CD14-positive monocyte (primary cell): Measurements from ENCODE around the gene CIP2A. TPM values are rescaled to one million over a fixed set of nuclear protein-coding genes. Genes with fewer than 3 reads are reported as not detected.

Experiments used
- DNase-seq, 3 donors: peaks; one replicate each; pipeline ENCODE4 v3.0.0-alpha.2; 2011 to 2022
- H2AFZ ChIP-seq: 2 replicates; pipeline ENCODE4 v1.6.0; 2012; ENCODE audit warnings: mild to moderate bottlenecking, low read depth, low read length, inconsistent platforms; ENCODE audit not compliant: insufficient read depth, poor library complexity, severe bottlenecking
- H3K27ac ChIP-seq, 2 donors: 1 replicate in 1 of 2; 2 replicates in 1 of 2; pipeline ENCODE4 v1.5.1; 2012 to 2013; ENCODE audit warnings: low read length in 2 of 2, control low read depth in 1 of 2, inconsistent platforms in 1 of 2, low read depth in 1 of 2, mild to moderate bottlenecking in 1 of 2
- H3K27me3 ChIP-seq, 2 donors: one replicate each; pipeline versions ENCODE4 v1.6.0 to v1.6.1; 2011 to 2013; ENCODE audit warnings: low read length in 2 of 2; ENCODE audit not compliant: control insufficient read depth in 2 of 2, insufficient read depth in 2 of 2
- H3K36me3 ChIP-seq, 2 donors: replicated peaks in 1 of 2; 1 replicate in 1 of 2; 2 replicates in 1 of 2; pipeline versions ENCODE4 v1.5.1 to v1.6.1; 2012 to 2013; ENCODE audit warnings: low read length in 2 of 2, control low read depth in 1 of 2, inconsistent platforms in 1 of 2, mild to moderate bottlenecking in 1 of 2; ENCODE audit not compliant: insufficient read depth in 2 of 2, control insufficient read depth in 1 of 2
- H3K4me1 ChIP-seq, 2 donors: 1 replicate in 1 of 2; 2 replicates in 1 of 2; pipeline versions ENCODE4 v1.5.1 to v1.6.1; 2012 to 2013; ENCODE audit warnings: low read length in 2 of 2, control low read depth in 1 of 2, inconsistent platforms in 1 of 2, mild to moderate bottlenecking in 1 of 2, moderate library complexity in 1 of 2; ENCODE audit not compliant: insufficient read depth in 2 of 2, control insufficient read depth in 1 of 2
- H3K4me2 ChIP-seq: replicated peaks from 2 replicates; pipeline ENCODE3; 2012; ENCODE audit warnings: low read length, moderate library complexity, mild to moderate bottlenecking; ENCODE audit not compliant: poor library complexity, severe bottlenecking; ENCODE audit errors: extremely low read depth
- H3K4me3 ChIP-seq, 3 experiments: fragments of 200-600 bp in 1 of 3; sonication (generic) in 1 of 3; replicated peaks in 1 of 3; 1 replicate in 2 of 3; 2 replicates in 1 of 3; pipeline ENCODE4 v1.5.1; 2011 to 2013; ENCODE audit warnings: low read length in 3 of 3, mild to moderate bottlenecking in 3 of 3, control low read depth in 2 of 3, low read depth in 2 of 3, inconsistent platforms in 1 of 3, moderate library complexity in 1 of 3
- H3K79me2 ChIP-seq: 2 replicates; pipeline ENCODE4 v1.6.0; 2012; ENCODE audit warnings: mild to moderate bottlenecking, control low read depth, inconsistent platforms, low read length, moderate library complexity; ENCODE audit not compliant: insufficient read depth
- H3K9ac ChIP-seq: 2 replicates; pipeline ENCODE4 v1.6.0; 2017; ENCODE audit warnings: low read length, mild to moderate bottlenecking; ENCODE audit not compliant: insufficient read depth, poor library complexity, severe bottlenecking
- H3K9me3 ChIP-seq, 2 donors: replicated peaks in 1 of 2; 1 replicate in 1 of 2; 2 replicates in 1 of 2; pipeline versions ENCODE4 v1.5.1 to v1.6.1; 2012 to 2013; ENCODE audit warnings: low read length in 2 of 2, control low read depth in 1 of 2; ENCODE audit not compliant: control insufficient read depth in 1 of 2, insufficient read depth in 1 of 2
- H4K20me1 ChIP-seq: 2 replicates; pipeline ENCODE4 v1.6.0; 2012; ENCODE audit warnings: mild to moderate bottlenecking, low read length, control low read depth, moderate library complexity; ENCODE audit not compliant: insufficient read depth
- H3K27ac Mint-ChIP-seq, 7 donors: one replicate each; pipeline ENCODE4 v1.8.0; 2020; ENCODE audit warnings: mild to moderate bottlenecking in 7 of 7, mixed read lengths in 7 of 7, moderate library complexity in 6 of 7, inconsistent platforms in 2 of 7
- H3K27me3 Mint-ChIP-seq, 3 donors: one replicate each; pipeline ENCODE4 v1.8.0; 2021 to 2022; ENCODE audit warnings: low read depth in 3 of 3, mild to moderate bottlenecking in 3 of 3, mixed read lengths in 3 of 3, moderate library complexity in 3 of 3, inconsistent platforms in 1 of 3
- H3K36me3 Mint-ChIP-seq, 2 donors: one replicate each; pipeline ENCODE4 v1.8.0; 2020; ENCODE audit warnings: mixed read lengths in 2 of 2, inconsistent platforms in 1 of 2, mild to moderate bottlenecking in 1 of 2
- H3K4me1 Mint-ChIP-seq: one replicate; pipeline ENCODE4 v1.8.0; 2020; ENCODE audit warnings: mild to moderate bottlenecking, mixed read lengths
- H3K4me3 Mint-ChIP-seq, 2 donors: one replicate each; pipeline ENCODE4 v1.8.0; 2020; ENCODE audit warnings: mild to moderate bottlenecking in 2 of 2, mixed read lengths in 2 of 2, moderate library complexity in 1 of 2
- H3K9me3 Mint-ChIP-seq, 7 donors: one replicate each; pipeline ENCODE4 v1.8.0; 2020 to 2022; ENCODE audit warnings: mixed read lengths in 7 of 7, mild to moderate bottlenecking in 6 of 7, moderate library complexity in 6 of 7, inconsistent platforms in 2 of 7
- WGBS: methylation state at CpG from one replicate; pipeline ENCODE4 v1.1.5; 2013; ENCODE audit warnings: missing lambda C conversion rate; ENCODE audit not compliant: insufficient coverage; 5-methylcytosine and 5-hydroxymethylcytosine counted together
- intact Hi-C, 2 donors: fragments of 100-400 bp; cut with micrococcal nuclease; formaldehyde crosslinking; loops; one replicate each; pipeline versions ENCODE4 v1.15.0 to v1.15.1; 2023
- polyA plus RNA-seq, 3 donors: library from polyadenylated mRNA; depleted of rRNA in 1 of 3; unstranded in 2 of 3; stranded (reverse) in 1 of 3; fragments of 300-500 nt in 2 of 3; fragments of >200 nt in 1 of 3; fragmentation: Illumina TruSeq in 2 of 3; gene quantifications; 1 replicate in 2 of 3; 2 replicates in 1 of 3; pipeline ENCODE4 v1.2.3, GENCODE V29; 2012 to 2021
- TF ChIP-seq, protein P1 (sequence below): fragments of 200-600 bp; IDR thresholded peaks from one replicate; pipeline ENCODE4 v1.8.0; 2022; ENCODE audit warnings: antibody characterized with exemption, mild to moderate bottlenecking

Gene CIP2A
- polyA plus RNA-seq, 3 donors, result 0.57 to 5.0 (median 1.3) TPM

DNA sequence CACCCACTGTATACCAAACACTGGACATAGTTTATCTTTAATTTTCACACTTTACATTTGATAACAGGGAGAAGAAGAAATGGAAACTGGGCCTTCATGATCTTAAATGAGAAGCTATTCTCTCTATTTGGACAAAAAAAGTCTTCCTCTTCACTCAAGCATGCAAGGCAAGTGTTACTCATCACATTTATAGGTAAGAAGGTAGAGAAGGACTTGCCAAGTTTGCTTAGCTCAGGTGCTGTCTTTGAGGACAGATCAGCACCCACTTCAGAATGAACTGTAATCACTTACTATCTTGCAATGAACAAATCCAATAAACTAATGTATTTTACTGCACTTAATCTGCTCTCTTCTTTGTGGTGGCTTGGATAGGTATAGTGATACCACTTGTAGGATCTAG is 77.7 kb downstream of the CIP2A start:
- Histone ChIP-seq H3K79me2 (no peaks in the 10 kb centered on the region), H3K27ac (no peak overlapping the region), H3K9me3 (no peaks in the 10 kb centered on the region), H3K4me1 (no peaks in the 10 kb centered on the region), H3K9ac (no peak overlapping the region), H3K36me3 (no peaks in the 10 kb centered on the region), H3K4me3 (no peak overlapping the region), H3K4me2 (no peak overlapping the region), H2AFZ (no peak overlapping the region), H3K27me3 (no peaks in the 10 kb centered on the region), H4K20me1 (no peaks in the 10 kb centered on the region)
- H3K9me3 Mint-ChIP-seq, result peaks cover 0 to 3% (median 0%) of the 10 kb centered on the region in 7 donors
- TF ChIP-seq, protein P1, sequence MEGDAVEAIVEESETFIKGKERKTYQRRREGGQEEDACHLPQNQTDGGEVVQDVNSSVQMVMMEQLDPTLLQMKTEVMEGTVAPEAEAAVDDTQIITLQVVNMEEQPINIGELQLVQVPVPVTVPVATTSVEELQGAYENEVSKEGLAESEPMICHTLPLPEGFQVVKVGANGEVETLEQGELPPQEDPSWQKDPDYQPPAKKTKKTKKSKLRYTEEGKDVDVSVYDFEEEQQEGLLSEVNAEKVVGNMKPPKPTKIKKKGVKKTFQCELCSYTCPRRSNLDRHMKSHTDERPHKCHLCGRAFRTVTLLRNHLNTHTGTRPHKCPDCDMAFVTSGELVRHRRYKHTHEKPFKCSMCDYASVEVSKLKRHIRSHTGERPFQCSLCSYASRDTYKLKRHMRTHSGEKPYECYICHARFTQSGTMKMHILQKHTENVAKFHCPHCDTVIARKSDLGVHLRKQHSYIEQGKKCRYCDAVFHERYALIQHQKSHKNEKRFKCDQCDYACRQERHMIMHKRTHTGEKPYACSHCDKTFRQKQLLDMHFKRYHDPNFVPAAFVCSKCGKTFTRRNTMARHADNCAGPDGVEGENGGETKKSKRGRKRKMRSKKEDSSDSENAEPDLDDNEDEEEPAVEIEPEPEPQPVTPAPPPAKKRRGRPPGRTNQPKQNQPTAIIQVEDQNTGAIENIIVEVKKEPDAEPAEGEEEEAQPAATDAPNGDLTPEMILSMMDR, result no peak
- no peak overlapping the region for H3K4me3 Mint-ChIP-seq
- intact Hi-C loops, result no loop called here
- peaks cover 0 to 1% (median 1%) of the 10 kb centered on the region in 3 donors for H3K27me3 Mint-ChIP-seq
- H3K4me1 Mint-ChIP-seq, result no peaks in the 10 kb centered on the region
- H3K36me3 Mint-ChIP-seq, result no peaks in the 10 kb centered on the region
- no peak overlapping the region for H3K27ac Mint-ChIP-seq
- DNase-seq, result no peak

GRCh38 chr3:108511055-108511454 is 78.2 kb downstream of the CIP2A start:
- Mint-ChIP-seq H3K36me3 (no peaks in the 10 kb centered on the region), H3K9me3 (peaks cover 0 to 3% (median 0%) of the 10 kb centered on the region in 7 donors), H3K4me1 (no peaks in the 10 kb centered on the region), H3K4me3 (no peak overlapping the region), H3K27ac (no peak overlapping the region), H3K27me3 (peaks cover 0 to 1% (median 1%) of the 10 kb centered on the region in 3 donors)
- Histone ChIP-seq H3K4me2 (no peak overlapping the region), H3K27me3 (no peaks in the 10 kb centered on the region), H3K9ac (no peak overlapping the region), H3K36me3 (no peaks in the 10 kb centered on the region), H3K27ac (no peak overlapping the region), H4K20me1 (no peaks in the 10 kb centered on the region), H3K4me3 (no peak overlapping the region), H3K4me1 (no peaks in the 10 kb centered on the region), H3K79me2 (no peaks in the 10 kb centered on the region), H2AFZ (no peak overlapping the region), H3K9me3 (no peaks in the 10 kb centered on the region)
- 94% methylated on average over 3 of the region's 4 CpGs for WGBS
- TF ChIP-seq, protein P1, result no peak
- intact Hi-C loops, result no loop called here
- DNase-seq, result no peak
